ENCODE measurements around the gene TARP.

Gene TARP

DNA sequence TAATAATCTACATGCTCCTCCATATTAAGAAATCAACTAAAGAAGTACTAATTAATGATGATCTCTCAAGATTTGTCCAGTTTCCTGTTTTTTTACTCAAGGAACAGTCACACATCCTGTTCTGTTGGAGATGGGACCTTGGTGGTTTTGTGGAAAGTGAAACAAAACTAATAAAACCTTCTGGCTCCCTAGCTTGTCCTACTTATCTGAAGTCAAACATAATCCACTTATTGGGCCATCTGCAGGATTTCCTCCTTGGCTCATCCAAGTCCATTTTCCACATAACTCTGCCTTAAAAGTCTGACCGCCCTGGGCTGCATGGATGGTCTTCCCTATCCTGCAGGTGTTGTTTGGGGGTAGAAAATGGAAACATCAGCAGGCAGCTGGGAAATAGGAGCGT lies 39.4 kb upstream of the TARP start:
- H3K4me3 ChIP-seq (replicated peaks in 1 of 2; ENCODE audit: low read depth in 1 of 2, low read length in 2 of 2): no peak overlapping the region
- no peak overlapping the region for H3K27ac ChIP-seq (ENCODE audit: low read depth, low read length)
- ChIA-PET CTCF (interaction anchor here (1.2 kb wide), 1 partner anchor 97 kb away, joined by 4 read pairs; no protein-coding TSS in a partner anchor), RAD21 (ENCODE audit: low non-redundant PET in 1 of 2, low total read pairs in 2 of 2, uncharacterized antibody in 2 of 2, unreplicated experiment in 2 of 2) (no interaction called here), POLR2A (no interaction called here)
- H3K79me2 ChIP-seq (ENCODE audit: insufficient read depth, low read length): no peaks in the 10 kb centered on the region
- ATAC-seq (no peak), DNase-seq (ENCODE audit: low read depth, low spot score) (no peak)
- no peak overlapping the region for H3K9ac ChIP-seq (ENCODE audit: low read length)
- no peak overlapping the region for H2AFZ ChIP-seq (ENCODE audit: low read depth, low read length, poor library complexity, severe bottlenecking)
- H3K27me3 ChIP-seq (ENCODE audit: insufficient read depth, low read length): peaks cover 28% of the 10 kb centered on the region; the same call in 1 of the 2 replicates
- no peaks in the 10 kb centered on the region for H4K20me1 ChIP-seq (ENCODE audit: insufficient read depth)
- no peaks in the 10 kb centered on the region for H3K36me3 ChIP-seq (ENCODE audit: control insufficient read depth in 1 of 2, insufficient read depth in 2 of 2, low read length in 2 of 2)
- H3K4me1 ChIP-seq (ENCODE audit: control insufficient read depth in 1 of 2, insufficient read depth in 2 of 2, low read length in 2 of 2): no peaks in the 10 kb centered on the region
- H3K4me2 ChIP-seq (ENCODE audit: low read length): no peak overlapping the region
- TF ChIP-seq RAD21 (IDR thresholded peaks at IDR 0.05; ENCODE audit: low read depth): no peak
- TF ChIP-seq FOSL1 (IDR thresholded peaks at IDR 0.05; ENCODE audit: low read depth): no peak
- TF ChIP-seq JUND (IDR thresholded peaks at IDR 0.05): no peak
- TF ChIP-seq YY1 (IDR thresholded peaks at IDR 0.05; ENCODE audit: extremely low read depth, insufficient replicate concordance, low read depth, low read length): no peak
- TF ChIP-seq SP1 (IDR thresholded peaks at IDR 0.05; ENCODE audit: low read depth): no peak
- no peak for TF ChIP-seq ELF1 (IDR thresholded peaks at IDR 0.05; ENCODE audit: borderline replicate concordance, low read depth)
- TF ChIP-seq EGR1 (IDR thresholded peaks at IDR 0.05; ENCODE audit: low read depth): no peak
- TF ChIP-seq, protein P1, sequence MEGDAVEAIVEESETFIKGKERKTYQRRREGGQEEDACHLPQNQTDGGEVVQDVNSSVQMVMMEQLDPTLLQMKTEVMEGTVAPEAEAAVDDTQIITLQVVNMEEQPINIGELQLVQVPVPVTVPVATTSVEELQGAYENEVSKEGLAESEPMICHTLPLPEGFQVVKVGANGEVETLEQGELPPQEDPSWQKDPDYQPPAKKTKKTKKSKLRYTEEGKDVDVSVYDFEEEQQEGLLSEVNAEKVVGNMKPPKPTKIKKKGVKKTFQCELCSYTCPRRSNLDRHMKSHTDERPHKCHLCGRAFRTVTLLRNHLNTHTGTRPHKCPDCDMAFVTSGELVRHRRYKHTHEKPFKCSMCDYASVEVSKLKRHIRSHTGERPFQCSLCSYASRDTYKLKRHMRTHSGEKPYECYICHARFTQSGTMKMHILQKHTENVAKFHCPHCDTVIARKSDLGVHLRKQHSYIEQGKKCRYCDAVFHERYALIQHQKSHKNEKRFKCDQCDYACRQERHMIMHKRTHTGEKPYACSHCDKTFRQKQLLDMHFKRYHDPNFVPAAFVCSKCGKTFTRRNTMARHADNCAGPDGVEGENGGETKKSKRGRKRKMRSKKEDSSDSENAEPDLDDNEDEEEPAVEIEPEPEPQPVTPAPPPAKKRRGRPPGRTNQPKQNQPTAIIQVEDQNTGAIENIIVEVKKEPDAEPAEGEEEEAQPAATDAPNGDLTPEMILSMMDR (IDR thresholded peaks at IDR 0.05 in 2 of 3, conservative IDR thresholded peaks at IDR 0.05 in 1 of 3; ENCODE audit: borderline replicate concordance in 1 of 3, insufficient read depth in 1 of 3, low read depth in 2 of 3, low read length in 2 of 3): no peak
- TF ChIP-seq TCF7L2 (IDR thresholded peaks at IDR 0.05; ENCODE audit: borderline replicate concordance, extremely low read depth, insufficient read depth, insufficient read length): no peak
- TF ChIP-seq, protein P2, sequence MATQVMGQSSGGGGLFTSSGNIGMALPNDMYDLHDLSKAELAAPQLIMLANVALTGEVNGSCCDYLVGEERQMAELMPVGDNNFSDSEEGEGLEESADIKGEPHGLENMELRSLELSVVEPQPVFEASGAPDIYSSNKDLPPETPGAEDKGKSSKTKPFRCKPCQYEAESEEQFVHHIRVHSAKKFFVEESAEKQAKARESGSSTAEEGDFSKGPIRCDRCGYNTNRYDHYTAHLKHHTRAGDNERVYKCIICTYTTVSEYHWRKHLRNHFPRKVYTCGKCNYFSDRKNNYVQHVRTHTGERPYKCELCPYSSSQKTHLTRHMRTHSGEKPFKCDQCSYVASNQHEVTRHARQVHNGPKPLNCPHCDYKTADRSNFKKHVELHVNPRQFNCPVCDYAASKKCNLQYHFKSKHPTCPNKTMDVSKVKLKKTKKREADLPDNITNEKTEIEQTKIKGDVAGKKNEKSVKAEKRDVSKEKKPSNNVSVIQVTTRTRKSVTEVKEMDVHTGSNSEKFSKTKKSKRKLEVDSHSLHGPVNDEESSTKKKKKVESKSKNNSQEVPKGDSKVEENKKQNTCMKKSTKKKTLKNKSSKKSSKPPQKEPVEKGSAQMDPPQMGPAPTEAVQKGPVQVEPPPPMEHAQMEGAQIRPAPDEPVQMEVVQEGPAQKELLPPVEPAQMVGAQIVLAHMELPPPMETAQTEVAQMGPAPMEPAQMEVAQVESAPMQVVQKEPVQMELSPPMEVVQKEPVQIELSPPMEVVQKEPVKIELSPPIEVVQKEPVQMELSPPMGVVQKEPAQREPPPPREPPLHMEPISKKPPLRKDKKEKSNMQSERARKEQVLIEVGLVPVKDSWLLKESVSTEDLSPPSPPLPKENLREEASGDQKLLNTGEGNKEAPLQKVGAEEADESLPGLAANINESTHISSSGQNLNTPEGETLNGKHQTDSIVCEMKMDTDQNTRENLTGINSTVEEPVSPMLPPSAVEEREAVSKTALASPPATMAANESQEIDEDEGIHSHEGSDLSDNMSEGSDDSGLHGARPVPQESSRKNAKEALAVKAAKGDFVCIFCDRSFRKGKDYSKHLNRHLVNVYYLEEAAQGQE (IDR thresholded peaks at IDR 0.05; ENCODE audit: low read depth): no peak
- no peak for TF ChIP-seq CBX3 (IDR thresholded peaks at IDR 0.05; ENCODE audit: low read depth)
- no peak for TF ChIP-seq SIN3A (IDR thresholded peaks at IDR 0.05; ENCODE audit: low read depth)
- no peak for TF ChIP-seq SRF (IDR thresholded peaks at IDR 0.05; ENCODE audit: low read depth)
- no peak for TF ChIP-seq ZNF274 (IDR thresholded peaks at IDR 0.05; ENCODE audit: low read depth, low read length)
- TF ChIP-seq EZH2phosphoT487 (IDR thresholded peaks at IDR 0.05; ENCODE audit: borderline replicate concordance): no peak
- TF ChIP-seq, protein P3, sequence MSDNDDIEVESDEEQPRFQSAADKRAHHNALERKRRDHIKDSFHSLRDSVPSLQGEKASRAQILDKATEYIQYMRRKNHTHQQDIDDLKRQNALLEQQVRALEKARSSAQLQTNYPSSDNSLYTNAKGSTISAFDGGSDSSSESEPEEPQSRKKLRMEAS (IDR thresholded peaks at IDR 0.05): no peak
- TF ChIP-seq CEBPB (IDR thresholded peaks at IDR 0.05; ENCODE audit: low read depth): no peak
- no peak for TF ChIP-seq POLR2AphosphoS5 (IDR thresholded peaks at IDR 0.05; ENCODE audit: low read depth, low read length)
- no peaks in the 10 kb centered on the region for H3K9me2 ChIP-seq (ENCODE audit: insufficient read depth)
- intact Hi-C loops (cut with micrococcal nuclease): no loop called here
- H3K9me3 ChIP-seq (ENCODE audit: control insufficient read depth in 1 of 2, insufficient read depth in 1 of 2, low read depth in 1 of 2, low read length in 2 of 2): no peaks in the 10 kb centered on the region
- BruUV-seq (replicated peaks): no TSS peak
